NCI-H2081 treated with DMSO at 0.1 percent for 48 hours (cell line): Measurements from ENCODE around the gene HDX.
"Not testable (repeated sequence)": the region's sequence is repeated elsewhere in the genome, so short reads cannot be mapped to it uniquely, and the experiment has no call there.

Source experiments
- DNase-seq: peaks from one replicate; lab custom pipeline; 2025; lab: John Stamatoyannopoulos, UW

Gene HDX

DNA sequence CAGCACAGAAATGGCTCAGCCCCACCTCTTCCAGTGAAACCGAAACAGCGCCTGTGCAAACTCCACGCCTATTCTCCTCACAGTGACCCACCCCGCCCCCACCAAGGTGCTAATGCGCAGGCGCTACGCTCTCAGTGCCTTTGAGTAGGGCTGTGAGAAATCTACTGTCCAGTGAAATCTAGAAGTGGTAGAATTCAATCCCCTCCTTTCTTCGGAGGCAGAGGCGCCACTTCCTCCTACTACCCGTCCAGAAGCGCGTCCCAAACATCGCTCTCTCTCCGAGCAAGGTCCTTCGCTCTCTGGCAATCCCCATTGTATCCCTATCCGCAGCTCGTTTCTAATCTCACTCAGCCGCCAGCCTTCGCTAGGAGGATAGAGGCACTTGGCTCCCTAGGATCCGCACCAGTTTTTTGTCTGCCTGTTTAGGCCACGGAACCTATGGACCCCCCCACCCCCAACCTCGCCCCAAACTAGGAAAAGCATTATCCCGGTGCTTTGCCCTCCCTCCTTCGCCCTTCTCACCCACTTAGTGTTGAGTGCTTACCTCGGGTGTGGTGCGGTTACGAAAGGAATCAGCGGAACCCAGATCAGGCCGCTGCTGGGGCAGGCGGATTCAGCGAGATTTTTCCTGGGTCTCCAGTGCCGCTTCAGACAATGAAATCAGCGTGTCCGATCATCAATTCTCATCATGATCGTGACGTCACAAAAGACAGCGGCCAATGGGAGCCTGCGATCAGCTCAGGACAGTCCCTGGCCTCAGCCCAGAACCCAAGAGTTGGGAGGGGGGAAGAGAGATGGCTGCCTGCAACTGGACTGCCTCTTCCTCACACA, at the start of gene HDX:
Gene HDX (minus strand): TSS at position 656 of the 831 bp plus-strand sequence. CDS start 27,056 bp downstream, outside the sequence.
- peak; percentile 19 for DNase-seq

- DNase-seq = not testable (repeated sequence)
Observed at GRCh38 chrX:84541315-84541714, 39.1 kb upstream of the HDX start.

- DNase-seq = not testable (repeated sequence)
Observed at GRCh38 chrX:84537627-84538026, 35.4 kb upstream of the HDX start.

DNA sequence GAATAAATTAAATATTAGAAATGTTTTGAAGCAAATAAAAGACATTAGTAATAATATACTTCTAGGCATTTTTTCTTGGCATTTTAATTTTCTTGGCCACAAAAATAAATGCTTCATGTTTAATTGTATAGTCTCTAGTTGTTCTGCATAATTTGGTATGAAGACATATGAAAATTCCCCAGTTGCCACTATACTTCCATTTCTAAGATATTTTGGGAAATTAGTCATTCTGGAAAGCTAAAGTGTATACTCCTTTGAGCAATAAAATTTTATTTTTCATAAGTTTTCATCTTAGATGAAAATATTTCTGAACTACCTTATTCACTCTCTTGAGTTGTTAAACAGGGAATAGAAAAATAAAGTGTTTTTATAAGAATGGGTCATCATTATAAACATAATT, 13.8 kb downstream of the HDX start:
- DNase-seq = no peak

DNA sequence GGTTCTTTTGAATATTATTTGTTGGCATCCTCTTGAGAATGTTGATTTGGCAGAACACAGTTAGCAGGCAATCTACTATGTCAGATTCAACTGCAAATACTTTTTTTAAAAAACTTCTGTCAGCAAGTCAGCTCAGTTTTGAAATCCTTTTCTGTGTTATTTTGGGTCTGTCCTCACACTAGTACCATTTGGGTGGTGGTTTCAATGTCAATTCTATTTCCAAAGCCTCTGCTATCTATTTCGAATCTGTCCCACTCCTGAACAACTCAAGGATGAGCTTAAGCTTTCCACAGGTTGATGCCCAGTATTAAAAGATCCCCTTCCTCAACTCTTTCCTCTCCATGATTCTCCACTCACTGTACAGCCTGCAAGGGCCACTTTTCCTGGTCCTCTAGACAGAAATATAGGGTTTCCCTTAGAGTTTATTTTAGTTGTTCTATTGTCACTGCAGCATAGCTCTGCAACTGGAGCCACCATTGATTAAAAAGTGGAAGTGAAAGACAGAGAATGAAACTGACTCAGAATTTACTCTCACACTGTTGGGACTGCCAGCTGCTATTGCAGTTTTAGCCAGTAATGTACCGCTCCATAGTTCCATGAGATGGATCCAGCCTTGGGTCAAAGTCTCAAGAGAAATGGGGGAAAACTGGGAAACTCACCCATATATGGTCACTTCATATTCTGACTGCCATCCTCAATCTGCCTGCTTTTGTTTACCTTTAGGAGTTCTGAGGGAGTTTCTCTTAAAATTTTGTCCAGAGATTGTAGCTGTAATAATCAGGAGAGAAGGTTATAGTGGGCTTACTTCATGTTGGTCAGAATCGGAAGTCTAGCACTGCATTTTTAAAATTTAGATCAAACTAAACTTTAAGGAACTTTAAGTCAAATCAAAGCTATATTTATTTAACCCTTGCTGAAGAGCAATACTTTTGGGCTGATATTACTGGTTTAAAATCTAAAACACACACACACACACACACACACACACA, 14.6 kb downstream of the HDX start:
- no peak for DNase-seq

GRCh38 chrX:84479086-84479485, 23.2 kb downstream of the HDX start:
- no peak for DNase-seq

- no peak for DNase-seq
Observed at GRCh38 chrX:84477114-84477513, 25.1 kb downstream of the HDX start.

DNA sequence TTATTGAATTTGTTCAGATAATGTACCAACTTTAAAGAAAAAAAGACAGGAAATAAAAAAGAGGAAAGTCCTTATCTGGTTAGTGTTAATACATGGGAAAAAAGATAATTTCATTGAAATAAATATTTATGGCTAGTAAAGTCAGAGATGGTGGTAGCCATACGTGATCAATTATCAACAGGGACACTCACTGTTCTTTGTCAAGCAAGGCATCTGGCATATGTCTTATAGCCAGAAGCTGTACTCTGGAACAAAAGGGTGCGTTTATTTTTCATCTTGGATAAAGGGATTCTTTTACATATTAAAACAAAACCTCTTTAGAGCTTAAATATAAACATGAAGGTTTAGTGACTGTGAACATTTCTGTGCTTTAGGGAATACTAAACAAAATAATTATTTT, 26.7 kb downstream of the HDX start:
- DNase-seq = no peak

- DNase-seq = no peak
Observed at GRCh38 chrX:84475101-84475500, 27.2 kb downstream of the HDX start.

GRCh38 chrX:84469226-84469625, 33.0 kb downstream of the HDX start:
- DNase-seq = no peak

DNA sequence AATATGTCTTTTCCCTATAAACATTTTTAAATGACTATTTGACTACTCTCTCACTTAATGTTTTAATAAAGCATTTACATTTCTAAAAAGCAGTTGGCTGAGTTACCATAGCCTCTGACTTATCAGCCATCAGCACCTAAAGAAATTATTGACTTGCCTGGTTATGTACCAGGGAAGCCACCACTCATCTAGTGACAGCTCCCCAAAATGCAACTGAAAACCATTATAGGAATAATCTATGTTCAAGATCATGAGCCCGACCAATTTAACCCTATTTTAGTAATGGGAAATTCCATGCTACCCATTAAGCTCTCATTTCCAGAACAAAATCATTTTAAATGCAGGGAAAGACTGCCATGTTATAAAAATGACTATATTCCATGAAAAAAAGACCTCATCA, 34.4 kb downstream of the HDX start:
- DNase-seq = no peak

DNA sequence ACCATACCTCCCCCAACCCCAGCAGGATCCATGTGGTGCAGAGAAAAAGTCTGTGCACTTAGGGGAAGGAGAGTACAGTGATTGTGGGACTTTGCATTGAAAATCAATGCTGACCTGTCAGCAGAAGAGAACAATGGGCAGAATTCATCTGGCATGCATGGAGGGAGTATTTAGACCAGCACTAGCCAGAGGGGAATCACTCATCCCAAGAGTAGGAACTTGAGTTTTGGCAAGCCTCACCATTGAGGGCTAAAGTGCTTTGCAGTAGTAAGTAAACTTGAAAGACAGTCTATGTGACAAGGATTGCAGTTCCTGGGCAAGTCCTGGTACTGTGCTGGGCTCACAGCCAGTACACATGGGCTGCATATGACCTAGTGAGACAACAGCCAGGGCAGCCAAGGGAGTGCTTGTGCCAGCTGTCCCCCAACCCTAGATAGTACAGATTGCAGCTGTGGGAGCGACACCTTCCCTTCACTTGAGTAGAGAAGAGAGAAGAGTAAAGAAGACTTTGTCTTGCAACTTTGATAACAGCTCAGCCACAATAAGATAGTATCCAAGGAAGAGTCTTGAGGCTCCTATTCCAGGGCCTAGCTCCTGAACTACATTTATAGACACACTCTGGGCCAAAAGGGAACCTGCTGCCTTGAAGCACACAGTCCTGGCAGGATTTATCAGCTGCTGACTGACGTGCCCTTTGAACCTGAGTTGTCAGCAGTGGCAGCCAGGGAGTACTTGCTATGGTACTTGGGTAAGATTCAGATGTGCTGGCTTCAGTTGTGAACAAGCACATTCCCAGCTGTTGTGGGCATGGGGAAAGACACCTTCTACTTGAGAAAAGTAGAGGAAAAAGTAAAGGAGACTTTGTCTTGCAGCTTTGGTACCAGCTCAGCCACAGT, 48.7 kb downstream of the HDX start:
- DNase-seq = no peak

- DNase-seq = no peak
Observed at GRCh38 chrX:84441143-84441542, 61.1 kb downstream of the HDX start.

- DNase-seq = no peak
Observed at GRCh38 chrX:84415140-84415539, 87.1 kb downstream of the HDX start.

DNA sequence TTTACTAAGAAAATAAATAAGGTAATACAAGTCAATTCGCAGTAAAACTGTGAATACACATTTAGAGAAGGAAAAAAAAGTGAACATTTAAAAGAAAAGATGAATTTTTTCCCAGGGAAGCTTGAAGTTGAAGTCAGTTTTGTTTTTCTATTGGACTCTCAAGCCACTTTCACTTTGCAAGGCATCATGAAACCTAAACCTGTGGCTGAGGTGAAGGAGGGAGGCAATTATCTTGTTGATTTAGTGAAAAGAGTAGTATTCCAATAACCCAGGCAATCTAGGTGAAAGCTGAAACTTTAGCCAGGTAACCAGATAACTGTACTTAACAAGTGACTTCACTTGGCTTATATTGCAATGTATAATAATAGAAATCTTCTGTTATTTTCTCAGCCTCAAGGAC, 138.6 kb downstream of the HDX start:
- DNase-seq = no peak

DNA sequence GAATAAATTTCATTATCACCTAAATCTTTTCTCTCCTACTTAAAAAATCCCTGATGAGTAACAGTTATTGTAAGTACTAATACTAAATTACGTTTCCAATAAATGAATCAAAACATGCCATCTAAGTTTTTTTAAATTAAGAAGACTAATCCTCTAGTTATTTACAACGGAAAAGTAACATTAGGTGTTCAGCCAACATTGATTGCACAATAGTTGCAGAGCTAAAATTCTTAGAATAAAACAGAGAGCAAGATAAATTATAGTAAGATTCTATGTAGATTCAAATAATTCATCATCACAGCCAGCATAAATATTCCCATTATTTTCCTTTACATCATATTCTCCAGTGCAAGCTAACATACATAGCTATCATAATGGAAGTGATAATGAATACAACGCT, 139.2 kb downstream of the HDX start:
- no peak for DNase-seq

GRCh38 chrX:84362184-84362838, 139.9 kb downstream of the HDX start:
- no peak for DNase-seq

DNA sequence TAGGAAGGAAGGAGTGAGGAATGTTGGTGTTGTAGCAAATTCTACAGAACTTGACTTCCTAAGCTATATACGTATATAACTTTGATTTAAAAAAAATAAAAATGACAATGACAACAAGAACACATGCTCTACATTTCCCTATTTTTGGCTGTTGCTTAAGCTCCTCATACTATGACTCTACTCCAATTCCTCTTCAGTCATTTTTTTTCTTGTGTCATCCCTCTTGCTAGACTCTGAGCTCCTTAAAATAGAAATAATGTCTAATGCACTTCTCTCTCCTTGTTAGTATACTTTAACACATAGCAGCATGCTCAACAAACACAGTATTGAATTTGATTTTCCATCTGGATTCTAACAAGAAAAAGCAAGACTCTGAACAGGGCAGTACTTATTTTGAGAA, 144.0 kb downstream of the HDX start:
- no peak for DNase-seq

GRCh38 chrX:84357296-84357695, 145.0 kb downstream of the HDX start:
- DNase-seq = no peak

- DNase-seq = no peak
Observed at GRCh38 chrX:84340968-84341367, 161.3 kb downstream of the HDX start.
